HK-2 (cell line): ENCODE results near the gene NBR1.
"Not testable (repeated sequence)": the region's sequence is repeated elsewhere in the genome, so short reads cannot be mapped to it uniquely, and the experiment has no call there.

Experiments used
- DNase-seq: peaks from one replicate; pipeline ENCODE4 v3.0.0-alpha.2; 2018; ENCODE audit not compliant: unreplicated experiment

Gene NBR1

GRCh38 chr17:43216369-43216761 lies 45.4 kb downstream of the NBR1 start:
- DNase-seq: no peak

GRCh38 chr17:43216762-43217613 lies 46.0 kb downstream of the NBR1 start:
- DNase-seq: no peak

GRCh38 chr17:43217614-43218087 lies 46.6 kb downstream of the NBR1 start:
- DNase-seq: no peak

GRCh38 chr17:43219001-43219400 lies 48.0 kb downstream of the NBR1 start:
- no peak for DNase-seq

GRCh38 chr17:43219746-43220380 lies 48.8 kb downstream of the NBR1 start:
- no peak for DNase-seq

GRCh38 chr17:43220511-43221125 lies 49.6 kb downstream of the NBR1 start:
- DNase-seq: no peak

- no peak for DNase-seq
Observed at GRCh38 chr17:43224146-43224705, 53.2 kb downstream of the NBR1 start.

- DNase-seq: no peak
Observed at GRCh38 chr17:43226393-43226792, 55.4 kb downstream of the NBR1 start.

- DNase-seq: not testable (repeated sequence)
Observed at GRCh38 chr17:43228020-43228782, 57.2 kb downstream of the NBR1 start, which contains the start of gene CCDC200. Gene CCDC200, minus strand, starts transcription at chr17:43228623. Its CDS starts 69 bp downstream, at chr17:43228554.

GRCh38 chr17:43231205-43232020 lies 60.4 kb downstream of the NBR1 start:
- not testable (repeated sequence) for DNase-seq

- DNase-seq: not testable (repeated sequence)
Observed at GRCh38 chr17:43232021-43232699, 61.1 kb downstream of the NBR1 start.

GRCh38 chr17:43233263-43233662 lies 62.2 kb downstream of the NBR1 start:
- DNase-seq: not testable (repeated sequence)

- not testable (repeated sequence) for DNase-seq
Observed at GRCh38 chr17:43233877-43234276, 62.9 kb downstream of the NBR1 start, which contains the start of gene RNU2-1. Gene RNU2-1, minus strand, starts transcription at chr17:43233977.

- DNase-seq: not testable (repeated sequence)
Observed at GRCh38 chr17:43239597-43239996, 68.6 kb downstream of the NBR1 start.

GRCh38 chr17:43240596-43241352 lies 69.8 kb downstream of the NBR1 start:
- DNase-seq: not testable (repeated sequence)

- DNase-seq: not testable (repeated sequence)
Observed at GRCh38 chr17:43246456-43246855, 75.4 kb downstream of the NBR1 start.
